Measurements from ENCODE around the gene PRSS53. TPM values are rescaled to one million over a fixed set of nuclear protein-coding genes. Genes with fewer than 3 reads are reported as not detected.
"Not testable (repeated sequence)": the region's sequence is repeated elsewhere in the genome, so short reads cannot be mapped to it uniquely, and the experiment has no call there.

Gene PRSS53
- total and polyA plus RNA-seq, 10 of the 15 experiments (the other 5 are each of a cell fraction or from before 2014, with no cell fraction given), result 0.35 to 3.4 (median 0.88) TPM; not detected in 2

DNA sequence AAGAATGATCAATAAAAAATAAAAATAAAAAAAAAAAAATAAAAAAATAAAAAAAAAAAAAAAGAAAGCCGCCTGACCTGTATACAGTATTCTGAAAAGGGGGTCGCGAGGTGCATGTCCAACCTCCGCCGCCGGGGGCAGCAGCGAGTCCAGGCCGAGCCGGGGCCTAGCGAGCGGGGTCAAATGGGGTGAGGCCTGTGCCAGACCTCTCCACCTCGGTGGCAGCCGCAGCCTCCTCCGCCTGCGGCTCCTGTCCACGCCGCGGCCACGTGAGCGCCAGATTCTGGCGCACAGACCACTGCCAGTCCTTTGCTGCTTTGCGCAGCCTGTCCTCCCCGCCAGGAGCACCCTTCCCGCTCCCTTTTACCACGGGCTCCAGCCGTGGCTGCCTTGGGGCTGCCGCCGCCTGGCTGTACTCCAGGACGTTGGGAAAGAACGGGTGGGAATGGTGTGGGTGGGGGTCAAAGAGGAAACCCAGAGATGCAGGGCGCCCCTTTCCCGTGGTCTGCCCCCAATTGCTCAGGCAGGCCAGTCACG lies 17.0 kb upstream of the PRSS53 start (continued):
- TF ChIP-seq, protein P1, sequence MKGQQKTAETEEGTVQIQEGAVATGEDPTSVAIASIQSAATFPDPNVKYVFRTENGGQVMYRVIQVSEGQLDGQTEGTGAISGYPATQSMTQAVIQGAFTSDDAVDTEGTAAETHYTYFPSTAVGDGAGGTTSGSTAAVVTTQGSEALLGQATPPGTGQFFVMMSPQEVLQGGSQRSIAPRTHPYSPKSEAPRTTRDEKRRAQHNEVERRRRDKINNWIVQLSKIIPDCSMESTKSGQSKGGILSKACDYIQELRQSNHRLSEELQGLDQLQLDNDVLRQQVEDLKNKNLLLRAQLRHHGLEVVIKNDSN (IDR thresholded peaks at IDR 0.05; ENCODE audit: borderline replicate concordance, extremely low read length, insufficient read depth, low read depth, low read length), result peak; percentile 13
- peak; percentile 48; the same call in 1 of the 2 replicates for TF ChIP-seq YY1 (IDR thresholded peaks at IDR 0.05; ENCODE audit: low read depth, low read length)
- TF ChIP-seq GATAD2B (conservative IDR thresholded peaks at IDR 0.05; ENCODE audit: low read depth), result 0 out of 2 replicates have a peak, but pooled peaks have one; percentile 23
- no peak for TF ChIP-seq MEF2B (IDR thresholded peaks at IDR 0.05; ENCODE audit: partially characterized antibody, poor library complexity, severe bottlenecking)
- TF ChIP-seq ZZZ3 (IDR thresholded peaks at IDR 0.05; ENCODE audit: control insufficient read depth, insufficient read length, low read depth), result no peak
- TF ChIP-seq TAF1 (IDR thresholded peaks at IDR 0.05; ENCODE audit: borderline replicate concordance, low read depth, low read length), result no peak
- TF ChIP-seq NR2C1 (IDR thresholded peaks at IDR 0.05), result peak; percentile 48; the same call in 1 of the 2 replicates
- TF ChIP-seq BRCA1 (IDR thresholded peaks at IDR 0.05; ENCODE audit: low read depth, low read length), result no peak

DNA sequence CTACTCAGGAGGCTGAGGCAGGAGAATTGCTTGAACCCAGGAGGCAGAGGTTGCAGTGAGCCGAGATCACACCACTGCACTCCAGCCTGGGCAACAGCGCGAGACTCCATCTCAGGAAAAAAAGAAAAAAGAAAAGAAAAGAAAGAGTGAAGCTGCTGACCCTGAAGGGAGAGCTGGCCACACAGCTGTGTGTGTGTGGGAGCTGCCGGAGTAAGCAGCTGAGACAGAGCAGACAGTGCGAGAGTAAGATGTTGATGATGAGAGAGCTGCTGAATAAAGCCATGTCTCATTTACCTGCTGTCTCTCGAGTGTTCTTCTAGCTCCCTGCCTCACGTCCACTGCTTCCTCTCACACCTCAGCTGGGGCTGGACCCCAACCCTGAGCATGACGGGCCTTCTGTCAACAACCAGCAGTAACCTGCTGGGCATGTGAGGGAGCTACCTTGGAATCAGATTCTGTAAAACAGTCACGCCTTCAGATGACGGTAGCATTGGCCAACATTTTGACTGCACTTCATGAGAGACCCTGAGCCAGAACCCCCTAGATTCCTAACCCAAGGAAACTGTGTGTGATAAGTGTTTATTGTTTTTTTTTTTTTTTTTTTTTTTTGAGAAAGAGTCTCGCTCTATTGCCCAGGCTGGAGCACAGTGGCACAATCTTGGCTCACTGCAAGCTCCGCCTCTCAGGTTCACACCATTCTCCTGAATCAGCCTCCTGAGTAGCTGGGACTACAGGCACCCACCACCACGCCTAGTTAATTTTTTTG lies 12.3 kb upstream of the PRSS53 start:
- H3K4me3 ChIP-seq; H3K4me1 ChIP-seq (ENCODE audit: control insufficient read depth, insufficient read depth, low read length); H2AFZ ChIP-seq (ENCODE audit: control insufficient read depth, low read depth, low read length); FAIRE-seq; ATAC-seq; BruUV-seq (replicated peaks); in situ Hi-C loops (cut with MboI); H3K4me2 ChIP-seq (ENCODE audit: control insufficient read depth, insufficient read depth); H3K27me3 ChIP-seq (replicated peaks in 1 of 2; ENCODE audit: control insufficient read depth in 2 of 2, insufficient read depth in 2 of 2, low read length in 1 of 2); H3K9me3 ChIP-seq (replicated peaks; ENCODE audit: control insufficient read depth, insufficient read depth, low read length); intact Hi-C loops (cut with micrococcal nuclease; ENCODE audit: unreplicated experiment); H4K20me1 ChIP-seq (ENCODE audit: control insufficient read depth, insufficient read depth); H3K79me2 ChIP-seq (ENCODE audit: control insufficient read depth, insufficient read depth, low read length); H3K36me3 ChIP-seq (ENCODE audit: control insufficient read depth in 2 of 2, insufficient read depth in 2 of 2, low read length in 1 of 2); H3K9ac ChIP-seq (ENCODE audit: control insufficient read depth, insufficient read depth, low read length); DNase-seq (ENCODE audit: low read depth, low spot score); H3K27ac ChIP-seq (ENCODE audit: control insufficient read depth, insufficient read depth): not testable (repeated sequence)
- ChIA-PET CTCF (interaction anchor here (1.8 to 3.0 kb wide), 4 partner anchors 41 to 256 kb away, joined by 4 to 14 read pairs (median 8); partner anchors contain the start of gene HSD3B7), POLR2A (interaction anchor here (0.7 to 2.0 kb wide), 5 partner anchors 9 to 83 kb away, joined by 3 to 8 read pairs (median 3); partner anchors contain the start of gene KAT8), RAD21 (ENCODE audit: unreplicated experiment) (interaction anchor here (0.6 to 2.0 kb wide), 3 partner anchors 116 to 1370 kb away, joined by 3 to 7 read pairs (median 3); partner anchors contain the start of gene HSD3B7), SMC1A (ENCODE audit: uncharacterized antibody, unreplicated experiment) (interaction anchor here (1.1 kb wide), 1 partner anchor 16 kb away, joined by 3 read pairs; the partner anchor contains the start of gene KAT8)
- WGBS (ENCODE audit: insufficient coverage, insufficient replicate concordance, low lambda C conversion rate, missing lambda C conversion rate), result 67% methylated on average over 12 of the region's 13 CpGs

All from GM12878 (cell line).